Ishikawa (cell line): ENCODE measurements around the gene THEM4.

Experiments used
- CEBPB ChIP-seq: IDR thresholded peaks from 2 replicates; pipeline ENCODE4 v1.6.1; 2012
- CREB1 ChIP-seq: IDR thresholded peaks from 2 replicates; pipeline ENCODE4 v1.6.1; 2012; ENCODE audit warnings: low read depth
- EGR1 ChIP-seq: IDR thresholded peaks from 2 replicates; pipeline ENCODE4 v1.6.1; 2012
- EP300 ChIP-seq: IDR thresholded peaks from 2 replicates; pipeline ENCODE4 v1.6.1; 2012; ENCODE audit warnings: borderline replicate concordance
- FOXM1 ChIP-seq: IDR thresholded peaks from 2 replicates; pipeline ENCODE4 v1.6.1; 2012; ENCODE audit warnings: low read depth, borderline replicate concordance
- NFIC ChIP-seq: IDR thresholded peaks from 2 replicates; pipeline ENCODE4 v1.6.1; 2012
- RAD21 ChIP-seq: IDR thresholded peaks from 2 replicates; pipeline ENCODE4 v1.6.1; 2012; ENCODE audit warnings: low read depth
- TAF1 ChIP-seq: IDR thresholded peaks from 2 replicates; pipeline ENCODE4 v1.6.1; 2012; ENCODE audit warnings: low read depth, mild to moderate bottlenecking
- TCF12 ChIP-seq: IDR thresholded peaks from 2 replicates; pipeline ENCODE4 v1.6.1; 2012; ENCODE audit warnings: low read depth
- TEAD4 ChIP-seq: IDR thresholded peaks from 2 replicates; pipeline ENCODE4 v1.6.1; 2012
- YY1 ChIP-seq: IDR thresholded peaks from 2 replicates; pipeline ENCODE4 v1.6.1; 2012; ENCODE audit warnings: low read depth
- ZBTB7A ChIP-seq: IDR thresholded peaks from 2 replicates; pipeline ENCODE4 v1.6.1; 2012; ENCODE audit warnings: low read depth
- TF ChIP-seq, protein P1 (sequence below): IDR thresholded peaks from 2 replicates; pipeline ENCODE4 v1.6.1; 2012
- TF ChIP-seq, protein P2 (sequence below): IDR thresholded peaks from 2 replicates; pipeline ENCODE4 v1.6.1; 2012
- TF ChIP-seq, protein P3 (sequence below): IDR thresholded peaks from 2 replicates; pipeline ENCODE4 v1.6.1; 2012; ENCODE audit warnings: low read depth, mild to moderate bottlenecking

THEM4 gene

DNA sequence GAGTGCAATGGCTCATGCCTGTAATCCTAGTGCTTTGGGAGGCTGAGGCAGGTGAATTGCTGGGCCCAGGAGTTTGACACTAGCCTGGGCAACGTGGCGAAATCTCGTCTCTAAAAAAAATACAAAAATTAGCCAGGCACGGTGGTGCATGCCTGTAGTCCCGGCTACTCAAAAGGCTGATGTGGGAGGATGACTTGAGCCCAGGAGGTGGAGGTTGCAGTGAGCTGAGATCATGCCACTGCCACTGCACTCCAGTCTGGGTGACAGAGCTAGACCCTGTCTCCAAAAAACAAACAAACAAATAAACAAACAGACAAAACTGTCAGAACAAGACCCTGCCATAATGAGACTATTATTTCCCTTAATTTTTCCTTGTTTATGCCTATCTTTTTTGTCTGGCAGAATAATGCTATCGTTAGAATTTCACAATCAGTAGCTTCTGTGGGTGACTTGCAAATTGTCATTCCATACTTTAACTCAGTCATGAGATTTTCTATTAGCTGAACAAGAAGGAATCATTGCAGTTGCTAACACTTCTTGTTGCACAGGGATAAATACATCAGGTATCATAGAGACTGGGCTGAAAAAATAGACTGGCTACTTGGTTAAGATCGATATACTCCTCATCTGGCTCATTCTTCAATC, 7.5 kb upstream of the THEM4 start:
- TF ChIP-seq, protein P1, sequence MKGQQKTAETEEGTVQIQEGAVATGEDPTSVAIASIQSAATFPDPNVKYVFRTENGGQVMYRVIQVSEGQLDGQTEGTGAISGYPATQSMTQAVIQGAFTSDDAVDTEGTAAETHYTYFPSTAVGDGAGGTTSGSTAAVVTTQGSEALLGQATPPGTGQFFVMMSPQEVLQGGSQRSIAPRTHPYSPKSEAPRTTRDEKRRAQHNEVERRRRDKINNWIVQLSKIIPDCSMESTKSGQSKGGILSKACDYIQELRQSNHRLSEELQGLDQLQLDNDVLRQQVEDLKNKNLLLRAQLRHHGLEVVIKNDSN: no peak
- TF ChIP-seq CREB1 (no peak), FOXM1 (no peak), YY1 (no peak), NFIC (no peak), TEAD4 (no peak), EGR1 (no peak)
- TF ChIP-seq, protein P2, sequence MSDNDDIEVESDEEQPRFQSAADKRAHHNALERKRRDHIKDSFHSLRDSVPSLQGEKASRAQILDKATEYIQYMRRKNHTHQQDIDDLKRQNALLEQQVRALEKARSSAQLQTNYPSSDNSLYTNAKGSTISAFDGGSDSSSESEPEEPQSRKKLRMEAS: no peak

DNA sequence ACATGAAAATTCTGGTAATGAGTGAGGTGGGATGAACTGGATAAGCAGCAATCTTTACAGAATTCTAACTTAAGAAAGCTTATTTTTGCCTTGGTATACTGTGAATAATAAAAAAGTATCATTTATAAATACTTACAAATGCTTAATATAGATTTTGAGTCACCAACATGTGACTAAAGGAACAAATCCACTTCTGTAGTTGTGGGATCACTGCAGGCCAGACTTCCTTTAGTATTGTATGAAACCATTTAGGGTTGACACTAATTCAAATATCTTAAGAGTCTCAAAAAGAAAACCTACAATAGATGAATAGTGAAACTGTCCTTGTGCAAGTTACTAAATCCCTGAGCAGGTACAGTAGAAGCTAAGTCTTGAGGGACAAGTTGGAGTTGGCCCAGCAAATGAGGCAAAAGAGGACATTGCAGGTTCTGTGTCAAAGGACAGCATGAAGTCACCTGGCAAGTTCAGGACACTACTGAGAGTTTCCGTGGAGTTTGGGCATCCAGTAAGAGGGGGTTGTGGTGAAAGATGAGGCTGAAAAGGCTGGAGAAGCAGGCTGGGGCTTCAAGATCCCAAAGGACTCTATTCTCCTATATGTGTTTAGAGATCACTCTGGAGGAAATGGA, 5.9 kb upstream of the THEM4 start:
- no peak for TF ChIP-seq EP300

DNA sequence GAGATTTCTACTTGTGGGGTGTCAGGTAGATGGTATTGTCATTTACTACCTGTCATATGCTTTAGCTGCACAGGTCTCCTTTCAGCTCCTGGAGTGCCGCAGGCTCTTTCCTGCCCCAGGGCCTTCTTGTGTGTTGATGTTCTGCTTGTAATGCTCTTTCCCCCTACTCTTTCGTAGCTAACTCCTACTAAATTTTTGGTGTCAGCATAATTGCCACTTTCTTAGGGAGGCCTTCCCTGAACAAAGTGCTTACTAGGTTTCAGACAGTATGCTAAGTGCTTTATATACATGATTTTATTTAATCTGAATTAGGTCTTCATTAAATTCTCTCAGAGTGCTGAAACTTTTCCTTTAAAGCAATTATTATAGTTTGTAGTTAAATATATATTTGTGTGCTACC, 4.8 kb upstream of the THEM4 start:
- TF ChIP-seq TEAD4: no peak
- no peak for TF ChIP-seq TCF12
- TF ChIP-seq YY1: no peak
- TF ChIP-seq EGR1: no peak
- TF ChIP-seq, protein P1: no peak
- no peak for TF ChIP-seq CEBPB
- TF ChIP-seq, protein P2: no peak
- no peak for TF ChIP-seq TAF1
- TF ChIP-seq FOXM1: no peak
- no peak for TF ChIP-seq ZBTB7A

DNA sequence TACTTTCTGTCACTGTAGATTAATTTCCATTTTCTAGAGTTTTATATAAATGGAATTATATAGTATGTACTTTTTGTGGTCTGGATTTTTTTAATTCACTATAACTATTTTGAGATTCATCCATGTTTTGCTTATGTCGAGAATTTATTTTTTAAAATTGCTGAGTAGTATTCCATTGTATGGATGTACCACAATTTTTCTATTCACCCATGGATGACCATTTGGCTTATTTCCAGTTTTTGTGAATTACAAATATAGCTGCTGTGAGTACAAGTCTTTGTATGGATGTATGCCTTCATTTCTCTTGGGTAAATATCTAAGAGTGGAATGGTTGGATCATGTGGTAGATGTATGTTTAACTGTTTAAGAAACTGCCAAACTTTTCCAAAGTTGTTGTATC, 3.7 kb upstream of the THEM4 start:
- TF ChIP-seq TEAD4: no peak
- TF ChIP-seq, protein P3, sequence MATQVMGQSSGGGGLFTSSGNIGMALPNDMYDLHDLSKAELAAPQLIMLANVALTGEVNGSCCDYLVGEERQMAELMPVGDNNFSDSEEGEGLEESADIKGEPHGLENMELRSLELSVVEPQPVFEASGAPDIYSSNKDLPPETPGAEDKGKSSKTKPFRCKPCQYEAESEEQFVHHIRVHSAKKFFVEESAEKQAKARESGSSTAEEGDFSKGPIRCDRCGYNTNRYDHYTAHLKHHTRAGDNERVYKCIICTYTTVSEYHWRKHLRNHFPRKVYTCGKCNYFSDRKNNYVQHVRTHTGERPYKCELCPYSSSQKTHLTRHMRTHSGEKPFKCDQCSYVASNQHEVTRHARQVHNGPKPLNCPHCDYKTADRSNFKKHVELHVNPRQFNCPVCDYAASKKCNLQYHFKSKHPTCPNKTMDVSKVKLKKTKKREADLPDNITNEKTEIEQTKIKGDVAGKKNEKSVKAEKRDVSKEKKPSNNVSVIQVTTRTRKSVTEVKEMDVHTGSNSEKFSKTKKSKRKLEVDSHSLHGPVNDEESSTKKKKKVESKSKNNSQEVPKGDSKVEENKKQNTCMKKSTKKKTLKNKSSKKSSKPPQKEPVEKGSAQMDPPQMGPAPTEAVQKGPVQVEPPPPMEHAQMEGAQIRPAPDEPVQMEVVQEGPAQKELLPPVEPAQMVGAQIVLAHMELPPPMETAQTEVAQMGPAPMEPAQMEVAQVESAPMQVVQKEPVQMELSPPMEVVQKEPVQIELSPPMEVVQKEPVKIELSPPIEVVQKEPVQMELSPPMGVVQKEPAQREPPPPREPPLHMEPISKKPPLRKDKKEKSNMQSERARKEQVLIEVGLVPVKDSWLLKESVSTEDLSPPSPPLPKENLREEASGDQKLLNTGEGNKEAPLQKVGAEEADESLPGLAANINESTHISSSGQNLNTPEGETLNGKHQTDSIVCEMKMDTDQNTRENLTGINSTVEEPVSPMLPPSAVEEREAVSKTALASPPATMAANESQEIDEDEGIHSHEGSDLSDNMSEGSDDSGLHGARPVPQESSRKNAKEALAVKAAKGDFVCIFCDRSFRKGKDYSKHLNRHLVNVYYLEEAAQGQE: no peak
- TF ChIP-seq CEBPB: no peak
- TF ChIP-seq YY1: no peak
- no peak for TF ChIP-seq NFIC
- TF ChIP-seq CREB1: no peak
- TF ChIP-seq RAD21: no peak
- TF ChIP-seq, protein P2: no peak
- TF ChIP-seq EGR1: no peak

DNA sequence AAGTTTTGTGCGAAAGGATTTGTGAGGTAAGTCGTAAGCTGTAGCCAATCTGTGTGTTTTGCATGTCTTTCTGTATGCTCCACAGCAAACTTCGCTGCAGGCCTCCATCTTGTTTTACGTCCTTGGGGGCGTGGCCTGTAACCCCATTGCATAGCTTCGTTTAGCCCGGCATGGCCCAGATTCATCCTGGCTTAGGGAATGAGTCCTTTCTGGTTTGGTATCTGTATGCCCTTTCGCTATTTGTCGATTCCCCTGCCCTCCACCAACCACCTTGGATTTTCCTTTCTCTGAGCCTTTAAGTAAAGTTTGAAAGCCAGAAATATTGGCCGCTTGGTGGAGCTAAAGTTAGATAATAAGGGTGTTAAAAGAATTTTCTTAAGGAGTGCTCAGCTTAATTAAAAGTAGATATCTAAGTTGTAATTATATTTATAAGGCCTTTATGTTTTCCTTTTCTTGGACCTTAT, 1.1 kb downstream of the THEM4 start:
- TF ChIP-seq EGR1: no peak
- TF ChIP-seq ZBTB7A: no peak
- no peak for TF ChIP-seq YY1
- TF ChIP-seq, protein P1: no peak
- TF ChIP-seq TEAD4: no peak
- TF ChIP-seq NFIC: no peak
- no peak for TF ChIP-seq RAD21
- no peak for TF ChIP-seq TCF12
- TF ChIP-seq CREB1: no peak
- TF ChIP-seq, protein P2: no peak
- TF ChIP-seq FOXM1: no peak
- TF ChIP-seq, protein P3: no peak
- TF ChIP-seq EP300: no peak
- no peak for TF ChIP-seq TAF1
- TF ChIP-seq CEBPB: no peak
